H9 (cell line): ENCODE results near the gene NOL7. TPM values are rescaled to one million over a fixed set of nuclear protein-coding genes. Genes with fewer than 3 reads are reported as not detected.

Source experiments
- DNase-seq: peaks from one replicate; pipeline ENCODE4 v3.0.0-alpha.2; 2017
- H2AFZ ChIP-seq: one replicate; pipeline ENCODE4 v1.6.1; 2013; ENCODE audit warnings: mild to moderate bottlenecking, low read length, control low read depth, moderate library complexity
- H2AK5ac ChIP-seq: 2 replicates; pipeline ENCODE4 v1.6.1; 2013; ENCODE audit warnings: low read length, control low read depth, mixed read lengths; ENCODE audit not compliant: insufficient read length
- H2BK120ac ChIP-seq: one replicate; pipeline ENCODE4 v1.6.1; 2013; ENCODE audit warnings: low read depth, mild to moderate bottlenecking, low read length, control low read depth, inconsistent platforms; ENCODE audit not compliant: poor library complexity, severe bottlenecking
- H2BK12ac ChIP-seq: 2 replicates; pipeline ENCODE4 v1.6.1; 2013; ENCODE audit warnings: low read length, control low read depth, mixed read lengths, low read depth; ENCODE audit not compliant: insufficient read length
- H2BK15ac ChIP-seq: 2 replicates; pipeline ENCODE4 v1.6.1; 2013; ENCODE audit warnings: low read depth, low read length, control low read depth
- H2BK20ac ChIP-seq: one replicate; pipeline ENCODE4 v1.6.1; 2013; ENCODE audit warnings: low read depth, mild to moderate bottlenecking, low read length, control low read depth, inconsistent platforms; ENCODE audit not compliant: poor library complexity, severe bottlenecking
- H2BK5ac ChIP-seq: 2 replicates; pipeline ENCODE4 v1.6.1; 2013; ENCODE audit warnings: low read length, control low read depth, mixed read lengths; ENCODE audit not compliant: insufficient read length
- H3K14ac ChIP-seq: 2 replicates; pipeline ENCODE4 v1.6.1; 2013; ENCODE audit warnings: low read length, control low read depth; ENCODE audit not compliant: insufficient read depth
- H3K18ac ChIP-seq: 2 replicates; pipeline ENCODE4 v1.6.1; 2013; ENCODE audit warnings: low read depth, mild to moderate bottlenecking, mixed read lengths, low read length, control low read depth; ENCODE audit not compliant: insufficient read length
- H3K23ac ChIP-seq: 2 replicates; pipeline ENCODE4 v1.6.1; 2013; ENCODE audit warnings: low read length, control low read depth, mixed read lengths, low read depth; ENCODE audit not compliant: insufficient read length
- H3K23me2 ChIP-seq: 2 replicates; pipeline ENCODE4 v1.6.1; 2013; ENCODE audit warnings: low read depth, mild to moderate bottlenecking, mixed read lengths, low read length, control low read depth; ENCODE audit not compliant: insufficient read length, poor library complexity, severe bottlenecking
- H3K27ac ChIP-seq: 2 replicates; pipeline ENCODE4 v1.5.1; 2013; ENCODE audit warnings: low read length, control low read depth, mixed read lengths, low read depth; ENCODE audit not compliant: insufficient read length
- H3K27me3 ChIP-seq: 2 replicates; pipeline ENCODE4 v1.6.1; 2013; ENCODE audit warnings: low read length, control low read depth, inconsistent platforms; ENCODE audit not compliant: insufficient read depth
- H3K4ac ChIP-seq: 2 replicates; pipeline ENCODE4 v1.6.1; 2013; ENCODE audit warnings: low read depth, mild to moderate bottlenecking, control low read depth, inconsistent platforms, low read length, moderate library complexity
- H3K4me1 ChIP-seq: 2 replicates; pipeline ENCODE4 v1.6.1; 2013; ENCODE audit warnings: low read length, control low read depth, inconsistent platforms; ENCODE audit not compliant: insufficient read depth
- H3K4me2 ChIP-seq: 2 replicates; pipeline ENCODE4 v1.6.1; 2013; ENCODE audit warnings: low read length, control low read depth, mixed read lengths; ENCODE audit not compliant: insufficient read length, insufficient read depth
- H3K56ac ChIP-seq: 2 replicates; pipeline ENCODE4 v1.6.1; 2013; ENCODE audit warnings: low read depth, mild to moderate bottlenecking, mixed read lengths, low read length, control low read depth; ENCODE audit not compliant: insufficient read length
- H3K79me1 ChIP-seq: 2 replicates; pipeline ENCODE4 v1.6.1; 2013; ENCODE audit warnings: low read depth, mild to moderate bottlenecking, moderate library complexity, low read length, control low read depth, inconsistent platforms; ENCODE audit not compliant: insufficient read depth, poor library complexity, severe bottlenecking
- H3K79me2 ChIP-seq: 2 replicates; pipeline ENCODE4 v1.6.1; 2013; ENCODE audit warnings: low read length, control low read depth, inconsistent platforms; ENCODE audit not compliant: insufficient read depth
- H3K9ac ChIP-seq: 2 replicates; pipeline ENCODE4 v1.6.1; 2013; ENCODE audit warnings: low read length, control low read depth, mixed read lengths; ENCODE audit not compliant: insufficient read length; ENCODE audit errors: extremely low read depth
- H3K9me3 ChIP-seq: one replicate; pipeline ENCODE4 v1.6.1; 2013; ENCODE audit warnings: low read depth, low read length, inconsistent platforms; ENCODE audit not compliant: control insufficient read depth
- H3T11ph ChIP-seq: one replicate; pipeline ENCODE4 v1.6.1; 2013; ENCODE audit warnings: mild to moderate bottlenecking, low read length, control low read depth, inconsistent platforms
- H4K20me1 ChIP-seq: one replicate; pipeline ENCODE4 v1.6.1; 2013; ENCODE audit not compliant: control insufficient read depth, insufficient read length, insufficient read depth
- H4K5ac ChIP-seq: 2 replicates; pipeline ENCODE4 v1.6.1; 2013; ENCODE audit warnings: low read depth, mild to moderate bottlenecking, mixed read lengths, low read length, control low read depth; ENCODE audit not compliant: insufficient read length
- H4K8ac ChIP-seq: replicated peaks from 2 replicates; pipeline ENCODE4 v1.6.1; 2013; ENCODE audit warnings: low read length, control low read depth, mixed read lengths, low read depth; ENCODE audit not compliant: insufficient read length
- H4K91ac ChIP-seq: 2 replicates; pipeline ENCODE4 v1.6.1; 2013; ENCODE audit warnings: low read depth, mild to moderate bottlenecking, moderate library complexity, mixed read lengths, low read length, control low read depth; ENCODE audit not compliant: insufficient read length
- H3K27ac Mint-ChIP-seq, 3 experiments: 2 replicates in 2 of 3; 3 replicates in 1 of 3; pipeline ENCODE4 v1.8.0; 2020 to 2021; ENCODE audit warnings: mixed read lengths in 3 of 3, mild to moderate bottlenecking in 1 of 3, moderate library complexity in 1 of 3
- H3K27me3 Mint-ChIP-seq: 2 replicates; pipeline ENCODE4 v1.8.0; 2021; ENCODE audit warnings: low read depth, mild to moderate bottlenecking, moderate library complexity, mixed read lengths
- H3K36me3 Mint-ChIP-seq, 3 experiments: 2 replicates in 2 of 3; 3 replicates in 1 of 3; pipeline ENCODE4 v1.8.0; 2020 to 2021; ENCODE audit warnings: low read depth in 3 of 3, mixed read lengths in 3 of 3; ENCODE audit not compliant: insufficient read depth in 1 of 3
- H3K4me1 Mint-ChIP-seq, 2 experiments: 2 replicates each; pipeline ENCODE4 v1.8.0; 2020; ENCODE audit warnings: mixed read lengths in 2 of 2
- H3K4me3 Mint-ChIP-seq, 2 experiments: 2 replicates in 1 of 2; 3 replicates in 1 of 2; pipeline ENCODE4 v1.8.0; 2020 to 2021; ENCODE audit warnings: mild to moderate bottlenecking in 2 of 2, mixed read lengths in 2 of 2, moderate library complexity in 1 of 2
- H3K9me3 Mint-ChIP-seq, 2 experiments: 2 replicates in 1 of 2; 3 replicates in 1 of 2; pipeline ENCODE4 v1.8.0; 2020; ENCODE audit warnings: mild to moderate bottlenecking in 2 of 2, mixed read lengths in 2 of 2, moderate library complexity in 1 of 2
- CTCF ChIP-seq: fragments of 200-600 bp; sonication (generic); conservative IDR thresholded peaks from 3 replicates; pipeline ENCODE4 v1.8.0; 2021; ENCODE audit warnings: antibody characterized with exemption, mild to moderate bottlenecking
- WGBS: extraction: QIAGEN DNeasy Blood & Tissue Kit; methylation state at CpG from one replicate; pipeline ENCODE4 v1.1.7; 2013; ENCODE audit warnings: missing lambda C conversion rate, low lambda C conversion rate, mixed read lengths; ENCODE audit not compliant: insufficient read length; ENCODE audit errors: extremely low coverage; 5-methylcytosine and 5-hydroxymethylcytosine counted together
- total RNA-seq: library from RNA; stranded (reverse); gene quantifications from 2 replicates; pipeline ENCODE4 v1.2.1, GENCODE V29; 2021

NOL7 gene
- total RNA-seq, 1 experiment from 2014 or later, result 72.1 TPM

GRCh38 chr6:13638014-13638413 lies 22.9 kb downstream of the NOL7 start:
- no peaks in the 10 kb centered on the region for H3K79me2 ChIP-seq
- no peak overlapping the region for H2BK12ac ChIP-seq
- peaks cover 37 to 45% of the 10 kb centered on the region in 2 experiments for H3K4me1 Mint-ChIP-seq
- no peaks in the 10 kb centered on the region for H3K79me1 ChIP-seq
- no peak overlapping the region for H2BK5ac ChIP-seq
- peaks cover 5 to 35% (median 12%) of the 10 kb centered on the region in 3 experiments for H3K36me3 Mint-ChIP-seq
- H2BK20ac ChIP-seq, result no peak overlapping the region
- H2AK5ac ChIP-seq, result no peak overlapping the region
- H4K91ac ChIP-seq, result no peak overlapping the region
- H4K5ac ChIP-seq, result no peak overlapping the region
- H3K9me3 Mint-ChIP-seq, result no peaks in the 10 kb centered on the region
- H3K27me3 Mint-ChIP-seq, result no peaks in the 10 kb centered on the region
- no peak overlapping the region for H3K4ac ChIP-seq
- no peak overlapping the region for H3K14ac ChIP-seq
- H3K27ac Mint-ChIP-seq, result peak overlapping the region; percentile 22 to 78 (median 54); a peak in 5 of 7 replicates
- H3K56ac ChIP-seq, result no peak overlapping the region
- no peak overlapping the region for H2BK120ac ChIP-seq
- no peaks in the 10 kb centered on the region for H3K9me3 ChIP-seq
- no peaks in the 10 kb centered on the region for H3K27me3 ChIP-seq
- H3K4me3 Mint-ChIP-seq, result no peak overlapping the region
- H3K9ac ChIP-seq, result no peak overlapping the region
- no peak overlapping the region for H3K4me2 ChIP-seq
- H2AFZ ChIP-seq, result no peak overlapping the region
- no peak overlapping the region for H3K18ac ChIP-seq
- WGBS, result no CpG with 5 or more reads among the region's 1 CpG
- H3T11ph ChIP-seq, result no peak overlapping the region
- TF ChIP-seq CTCF, result no peak
- no peak overlapping the region for H3K27ac ChIP-seq
- no peak overlapping the region for H2BK15ac ChIP-seq
- DNase-seq, result no peak
- no peak overlapping the region for H4K8ac ChIP-seq
- peaks cover 3% of the 10 kb centered on the region for H3K4me1 ChIP-seq
- H3K23ac ChIP-seq, result no peak overlapping the region
- no peaks in the 10 kb centered on the region for H3K23me2 ChIP-seq
- no peaks in the 10 kb centered on the region for H4K20me1 ChIP-seq
